PC-3 (cell line): ENCODE results near the gene LRRC51. TPM values are rescaled to one million over a fixed set of nuclear protein-coding genes. Genes with fewer than 3 reads are reported as not detected.

Experiments
- ATAC-seq: fragments of 200-7000 bp; cut with Tn5 transposase; 2 replicates; pipeline ENCODE4 v1.9.1; 2020; ENCODE audit warnings: mild to moderate bottlenecking, moderate library complexity
- BruUV-seq: library from RNA; stranded (reverse); fragments of 400-500 nt; replicated peaks from 2 replicates; lab custom pipeline; 2021; lab: Mats Ljungman, UMichigan
- CTCF ChIA-PET: fragments of 300-600 bp; sonication (Branson Sonifier 250); formaldehyde crosslinking; loops from one replicate; lab custom pipeline; 2022; ENCODE audit warnings: antibody characterized with exemption; lab: Charles Lee
- POLR2A ChIA-PET: fragments of 300-600 bp; sonication (Branson Sonifier 250); formaldehyde crosslinking; loops from one replicate; lab custom pipeline; 2022; ENCODE audit warnings: antibody characterized with exemption; ENCODE audit not compliant: unreplicated experiment; lab: Charles Lee
- DNase-seq: peaks from one replicate; pipeline ENCODE4 v3.0.0-alpha.2; 2015
- H2AFZ ChIP-seq: fragments of 300-600 bp; sonication (generic); 2 replicates; pipeline ENCODE4 v1.6.0; 2016; ENCODE audit warnings: antibody characterized with exemption, low read length
- H3F3A ChIP-seq: fragments of 300-600 bp; sonication (generic); one replicate; pipeline ENCODE4 v1.6.0; 2017; ENCODE audit warnings: antibody characterized with exemption, low read length, control low read depth, mild to moderate bottlenecking; ENCODE audit not compliant: unreplicated experiment
- H3K27ac ChIP-seq: fragments of 300-600 bp; sonication (generic); 2 replicates; pipeline ENCODE4 v1.5.1; 2016; ENCODE audit warnings: mild to moderate bottlenecking, low read length
- H3K27me3 ChIP-seq: fragments of 300-600 bp; sonication (generic); 2 replicates; pipeline ENCODE4 v1.6.1; 2016; ENCODE audit warnings: low read length, mixed read lengths
- H3K36me3 ChIP-seq: fragments of 300-600 bp; sonication (generic); 2 replicates; pipeline ENCODE4 v1.6.1; 2016; ENCODE audit warnings: low read depth, mixed run types, low read length, mixed read lengths
- H3K4me1 ChIP-seq: fragments of 300-600 bp; sonication (generic); 2 replicates; pipeline ENCODE4 v1.5.1; 2016; ENCODE audit warnings: low read length; ENCODE audit not compliant: insufficient read depth
- H3K4me2 ChIP-seq: fragments of 300-600 bp; sonication (generic); 2 replicates; pipeline ENCODE4 v1.6.0; 2016; ENCODE audit warnings: low read length
- H3K4me3 ChIP-seq: fragments of 300-600 bp; sonication (generic); 2 replicates; pipeline ENCODE4 v1.5.1; 2016; ENCODE audit warnings: mild to moderate bottlenecking, low read length, mixed read lengths
- H3K79me2 ChIP-seq: fragments of 300-600 bp; sonication (generic); 2 replicates; pipeline ENCODE4 v1.6.1; 2017; ENCODE audit warnings: low read length, mixed read lengths
- H3K9ac ChIP-seq: fragments of 300-600 bp; sonication (generic); 2 replicates; pipeline ENCODE4 v1.6.0; 2016; ENCODE audit warnings: mild to moderate bottlenecking, low read length
- H3K9me2 ChIP-seq: fragments of 300-600 bp; sonication (generic); replicated peaks from 2 replicates; pipeline ENCODE4 v1.6.1; 2016; ENCODE audit warnings: mixed run types, low read length, mixed read lengths
- H3K9me3 ChIP-seq: fragments of 300-600 bp; sonication (generic); 2 replicates; pipeline ENCODE4 v1.6.1; 2016; ENCODE audit warnings: low read length, mixed read lengths
- H4K20me1 ChIP-seq: fragments of 300-600 bp; sonication (generic); 2 replicates; pipeline ENCODE4 v1.6.1; 2016; ENCODE audit warnings: low read length, mixed read lengths
- EZH2 ChIP-seq: fragments of 300-600 bp; sonication (generic); IDR thresholded peaks from one replicate; pipeline ENCODE4 v1.6.1; 2017; ENCODE audit warnings: antibody characterized with exemption, mild to moderate bottlenecking, low read length; ENCODE audit not compliant: unreplicated experiment
- EZH2phosphoT487 ChIP-seq: fragments of 300-600 bp; sonication (generic); IDR thresholded peaks from 2 replicates; pipeline ENCODE4 v1.6.1; 2018; ENCODE audit warnings: mild to moderate bottlenecking, antibody characterized with exemption, low read length, borderline replicate concordance
- intact Hi-C: fragments of 100-400 bp; cut with micrococcal nuclease; formaldehyde crosslinking; loops from 2 replicates; pipeline ENCODE4 v1.9.0; 2023
- total RNA-seq: library from RNA; depleted of rRNA; stranded (reverse); fragments of >200 nt; gene quantifications from 2 replicates; pipeline ENCODE4 v1.2.3, GENCODE V29; 2014
- TF ChIP-seq, protein P1 (sequence below): fragments of 300-600 bp; sonication (generic); conservative IDR thresholded peaks from 2 replicates; pipeline ENCODE4 v1.5.1; 2017; ENCODE audit warnings: antibody characterized with exemption, low read depth, mild to moderate bottlenecking, low read length

LRRC51 gene
- total RNA-seq, 1 experiment from 2014 or later, result 5.8 TPM

DNA sequence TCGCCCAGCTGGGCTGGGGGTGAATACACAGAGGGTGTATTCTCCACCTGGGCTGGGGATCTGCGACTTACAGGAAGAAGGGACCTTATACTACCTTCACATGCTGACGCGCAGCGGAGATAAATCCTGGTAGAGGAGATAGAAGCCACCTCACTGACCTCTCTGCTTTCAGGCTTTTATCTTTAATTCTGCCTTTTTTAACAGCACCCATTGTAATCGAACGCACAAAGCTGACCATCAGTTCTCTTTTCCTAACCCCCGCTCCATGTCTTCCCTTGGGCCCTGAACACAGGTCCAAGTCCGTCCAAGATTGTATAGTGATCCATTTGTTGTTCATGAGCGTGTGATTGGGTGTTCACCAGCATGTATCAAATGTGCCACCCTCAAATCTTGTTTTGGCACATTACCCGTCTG, 23.1 kb downstream of the LRRC51 start:
- H3K27me3 ChIP-seq, result no peaks in the 10 kb centered on the region
- no peak for TF ChIP-seq EZH2
- TF ChIP-seq EZH2phosphoT487, result no peak
- TF ChIP-seq, protein P1, sequence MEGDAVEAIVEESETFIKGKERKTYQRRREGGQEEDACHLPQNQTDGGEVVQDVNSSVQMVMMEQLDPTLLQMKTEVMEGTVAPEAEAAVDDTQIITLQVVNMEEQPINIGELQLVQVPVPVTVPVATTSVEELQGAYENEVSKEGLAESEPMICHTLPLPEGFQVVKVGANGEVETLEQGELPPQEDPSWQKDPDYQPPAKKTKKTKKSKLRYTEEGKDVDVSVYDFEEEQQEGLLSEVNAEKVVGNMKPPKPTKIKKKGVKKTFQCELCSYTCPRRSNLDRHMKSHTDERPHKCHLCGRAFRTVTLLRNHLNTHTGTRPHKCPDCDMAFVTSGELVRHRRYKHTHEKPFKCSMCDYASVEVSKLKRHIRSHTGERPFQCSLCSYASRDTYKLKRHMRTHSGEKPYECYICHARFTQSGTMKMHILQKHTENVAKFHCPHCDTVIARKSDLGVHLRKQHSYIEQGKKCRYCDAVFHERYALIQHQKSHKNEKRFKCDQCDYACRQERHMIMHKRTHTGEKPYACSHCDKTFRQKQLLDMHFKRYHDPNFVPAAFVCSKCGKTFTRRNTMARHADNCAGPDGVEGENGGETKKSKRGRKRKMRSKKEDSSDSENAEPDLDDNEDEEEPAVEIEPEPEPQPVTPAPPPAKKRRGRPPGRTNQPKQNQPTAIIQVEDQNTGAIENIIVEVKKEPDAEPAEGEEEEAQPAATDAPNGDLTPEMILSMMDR, result no peak
- peak overlapping the region; percentile 38 for H3K27ac ChIP-seq
- peak overlapping the region; percentile 12; the same call in 1 of the 2 replicates for H3K4me2 ChIP-seq
- TSS peak; percentile 97 for BruUV-seq
- no peaks in the 10 kb centered on the region for H3F3A ChIP-seq
- intact Hi-C loops, result loop anchor here (1.0 to 5.0 kb wide), 3 partner anchors 9 to 79 kb away; partner anchors contain the start of genes ANAPC15, LRRC51 and NUMA1
- H2AFZ ChIP-seq, result peak overlapping the region; percentile 54
- H3K9ac ChIP-seq, result peak overlapping the region; percentile 24; the same call in 1 of the 2 replicates
- H3K36me3 ChIP-seq, result 0 out of 2 replicates have a peak, but pooled peaks cover 3% of the 10 kb centered on the region
- no peak overlapping the region for H3K4me3 ChIP-seq
- H3K9me3 ChIP-seq, result no peaks in the 10 kb centered on the region
- ATAC-seq (no peak), DNase-seq (no peak)
- peaks cover 18% of the 10 kb centered on the region for H3K4me1 ChIP-seq
- no peaks in the 10 kb centered on the region for H3K9me2 ChIP-seq
- ChIA-PET CTCF (no interaction called here), POLR2A (no interaction called here)
- H4K20me1 ChIP-seq, result no peaks in the 10 kb centered on the region
- H3K79me2 ChIP-seq, result peaks cover 31% of the 10 kb centered on the region

DNA sequence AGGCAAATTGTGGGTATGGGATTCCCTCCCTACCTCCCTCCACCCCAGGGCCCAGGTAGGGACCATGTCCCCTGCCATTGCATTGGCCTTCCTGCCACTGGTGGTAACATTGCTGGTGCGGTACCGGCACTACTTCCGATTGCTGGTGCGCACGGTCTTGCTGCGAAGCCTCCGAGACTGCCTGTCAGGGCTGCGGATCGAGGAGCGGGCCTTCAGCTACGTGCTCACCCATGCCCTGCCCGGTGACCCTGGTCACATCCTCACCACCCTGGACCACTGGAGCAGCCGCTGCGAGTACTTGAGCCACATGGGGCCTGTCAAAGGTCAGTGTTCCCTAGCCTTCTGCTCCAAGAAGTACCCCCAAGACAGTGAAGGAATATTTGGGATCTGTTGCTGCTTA, 25.2 kb downstream of the LRRC51 start, which contains the start of gene TOMT:
TOMT (plus strand) TSS at position 37 of the 400 bp plus-strand sequence; CDS start at position 65, 28 bp downstream.
- Histone ChIP-seq H3K4me1 (peaks cover 18% of the 10 kb centered on the region), H3K4me2 (no peak within 1 kb of the TSS), H3K9ac (no peak within 1 kb of the TSS), H3F3A (no peaks in the 10 kb centered on the region), H3K27me3 (no peaks in the 10 kb centered on the region), H2AFZ (no peak within 1 kb of the TSS), H3K79me2 (peaks cover 22% of the 10 kb centered on the region), H3K9me2 (no peaks in the 10 kb centered on the region), H3K4me3 (no peak within 1 kb of the TSS), H3K9me3 (no peaks in the 10 kb centered on the region), H4K20me1 (no peaks in the 10 kb centered on the region), H3K27ac (no peak within 1 kb of the TSS), H3K36me3 (no peaks in the 10 kb centered on the region; the same call in 1 of the 2 replicates)
- POLR2A ChIA-PET, result no interaction called here
- intact Hi-C loops, result no loop called here
- no peak for DNase-seq
- ATAC-seq, result no peak
- no TSS peak for BruUV-seq
- no peak for TF ChIP-seq EZH2
- TF ChIP-seq, protein P1, result no peak
- TF ChIP-seq EZH2phosphoT487, result no peak
- CTCF ChIA-PET, result interaction anchor here (0.7 kb wide), 1 partner anchor 1279 kb away, joined by 3 read pairs; no protein-coding TSS in a partner anchor
